KMS-11 (cell line): ENCODE results near the gene LMNA.

Source experiments
- H2AFZ ChIP-seq: fragments of 200-600 bp; sonication (generic); 2 replicates; pipeline ENCODE4 v1.6.1; 2016; ENCODE audit warnings: antibody characterized with exemption, mixed run types, low read depth
- H3K27ac ChIP-seq: fragments of 200-600 bp; sonication (generic); 2 replicates; pipeline ENCODE4 v1.6.1; 2016; ENCODE audit warnings: mild to moderate bottlenecking, mixed run types
- H3K27me3 ChIP-seq: fragments of 200-600 bp; sonication (generic); 2 replicates; pipeline ENCODE4 v1.6.1; 2017; ENCODE audit warnings: mild to moderate bottlenecking, low read depth, mixed run types, moderate library complexity; ENCODE audit not compliant: insufficient read depth
- H3K36me3 ChIP-seq: fragments of 200-600 bp; sonication (generic); 2 replicates; pipeline ENCODE4 v1.6.1; 2017; ENCODE audit warnings: mild to moderate bottlenecking, mixed run types; ENCODE audit not compliant: insufficient read depth
- H3K4me1 ChIP-seq: fragments of 200-600 bp; sonication (generic); 2 replicates; pipeline ENCODE4 v1.6.1; 2016; ENCODE audit warnings: mild to moderate bottlenecking, low read depth, mixed run types; ENCODE audit not compliant: poor library complexity, severe bottlenecking
- H3K4me2 ChIP-seq: fragments of 200-600 bp; sonication (generic); 2 replicates; pipeline ENCODE4 v1.7.0; 2016; ENCODE audit warnings: mild to moderate bottlenecking, mixed run types
- H3K4me3 ChIP-seq: fragments of 200-600 bp; sonication (generic); IDR thresholded peaks from 2 replicates; pipeline ENCODE4 v1.6.1; 2017; ENCODE audit warnings: low read depth, low read length, mixed read lengths; ENCODE audit not compliant: insufficient read depth
- H3K79me2 ChIP-seq: fragments of 200-600 bp; sonication (generic); 2 replicates; pipeline ENCODE4 v1.6.1; 2016; ENCODE audit warnings: low read depth, mixed run types; ENCODE audit not compliant: insufficient read depth
- H3K9ac ChIP-seq: fragments of 200-600 bp; sonication (generic); 2 replicates; pipeline ENCODE4 v1.6.1; 2016; ENCODE audit warnings: mild to moderate bottlenecking, mixed run types
- H4K20me1 ChIP-seq: fragments of 200-600 bp; sonication (generic); 2 replicates; pipeline ENCODE4 v1.6.1; 2016; ENCODE audit warnings: mild to moderate bottlenecking, mixed run types; ENCODE audit not compliant: insufficient read depth
- TF ChIP-seq, protein P1 (sequence below): fragments of 200-600 bp; sonication (generic); conservative IDR thresholded peaks from 2 replicates; pipeline ENCODE4 v1.6.1; 2017; ENCODE audit warnings: low read depth, mild to moderate bottlenecking, antibody characterized with exemption, low read length, moderate library complexity, mixed read lengths

The LMNA gene

DNA sequence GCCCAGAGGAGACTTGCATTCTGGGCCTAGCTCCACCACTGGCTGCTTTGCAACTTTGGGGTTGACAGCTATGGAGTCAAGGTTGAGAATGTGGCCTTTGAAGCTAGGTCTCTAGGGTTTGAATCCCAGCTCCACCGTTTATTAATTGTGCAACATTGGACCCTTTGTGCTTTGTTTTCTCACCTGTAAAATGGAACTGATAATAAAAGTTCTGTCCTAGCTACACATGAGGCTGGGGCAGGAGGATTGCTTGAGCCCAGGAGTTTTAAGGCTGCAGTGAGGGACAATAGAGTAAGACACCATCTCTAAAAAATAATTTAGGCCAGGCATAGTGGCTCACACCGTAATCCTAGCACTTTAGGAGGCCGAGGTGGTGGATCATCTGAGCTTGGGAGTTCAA is 15.2 kb upstream of the LMNA start:
- Histone ChIP-seq H4K20me1 (no peaks in the 10 kb centered on the region), H3K4me2 (no peak overlapping the region), H3K27ac (peak overlapping the region; percentile 2; the same call in 1 of the 2 replicates), H3K4me3 (no peak overlapping the region), H3K79me2 (no peaks in the 10 kb centered on the region), H3K4me1 (peaks cover 58% of the 10 kb centered on the region), H2AFZ (no peak overlapping the region), H3K27me3 (no peaks in the 10 kb centered on the region), H3K9ac (no peak overlapping the region), H3K36me3 (no peaks in the 10 kb centered on the region)
- TF ChIP-seq, protein P1, sequence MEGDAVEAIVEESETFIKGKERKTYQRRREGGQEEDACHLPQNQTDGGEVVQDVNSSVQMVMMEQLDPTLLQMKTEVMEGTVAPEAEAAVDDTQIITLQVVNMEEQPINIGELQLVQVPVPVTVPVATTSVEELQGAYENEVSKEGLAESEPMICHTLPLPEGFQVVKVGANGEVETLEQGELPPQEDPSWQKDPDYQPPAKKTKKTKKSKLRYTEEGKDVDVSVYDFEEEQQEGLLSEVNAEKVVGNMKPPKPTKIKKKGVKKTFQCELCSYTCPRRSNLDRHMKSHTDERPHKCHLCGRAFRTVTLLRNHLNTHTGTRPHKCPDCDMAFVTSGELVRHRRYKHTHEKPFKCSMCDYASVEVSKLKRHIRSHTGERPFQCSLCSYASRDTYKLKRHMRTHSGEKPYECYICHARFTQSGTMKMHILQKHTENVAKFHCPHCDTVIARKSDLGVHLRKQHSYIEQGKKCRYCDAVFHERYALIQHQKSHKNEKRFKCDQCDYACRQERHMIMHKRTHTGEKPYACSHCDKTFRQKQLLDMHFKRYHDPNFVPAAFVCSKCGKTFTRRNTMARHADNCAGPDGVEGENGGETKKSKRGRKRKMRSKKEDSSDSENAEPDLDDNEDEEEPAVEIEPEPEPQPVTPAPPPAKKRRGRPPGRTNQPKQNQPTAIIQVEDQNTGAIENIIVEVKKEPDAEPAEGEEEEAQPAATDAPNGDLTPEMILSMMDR, result no peak

DNA sequence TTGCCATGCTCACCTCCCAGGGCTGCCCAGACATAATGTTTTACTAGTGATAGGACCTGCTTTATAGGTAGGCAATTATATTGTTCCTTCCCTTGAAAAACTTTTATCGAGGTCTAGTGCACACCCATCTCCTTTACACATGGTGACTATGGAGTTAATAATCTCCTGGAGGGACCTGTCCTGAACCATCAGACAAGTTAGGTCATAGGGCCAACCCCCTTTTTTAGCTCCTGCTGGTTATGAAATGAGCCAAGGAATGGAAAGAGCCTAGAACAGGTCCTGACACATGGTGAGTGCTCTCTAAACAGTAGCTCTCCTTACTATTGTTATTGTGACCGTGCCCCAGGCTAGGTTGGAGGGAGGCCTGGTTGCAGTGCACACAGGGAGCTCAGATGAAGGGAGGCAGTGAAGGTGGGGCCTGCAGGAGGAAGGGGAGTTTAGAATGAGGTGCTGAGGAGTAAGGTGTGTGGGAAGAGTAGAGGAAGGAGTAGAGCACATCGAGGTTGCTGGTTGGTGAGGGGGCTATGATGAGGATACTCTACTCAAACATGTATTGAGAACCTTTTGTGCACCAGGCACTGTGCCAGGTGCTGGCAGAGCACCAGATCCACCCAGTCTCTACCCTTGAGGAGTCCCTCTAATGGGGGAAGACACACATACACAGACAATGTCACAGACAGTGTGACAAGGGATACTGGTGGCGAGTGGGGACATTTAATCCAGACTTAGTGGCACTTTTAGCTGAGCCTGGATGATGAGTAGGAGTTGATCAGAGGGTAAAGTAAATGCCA is 14.1 kb upstream of the LMNA start:
- Histone ChIP-seq H3K9ac (no peak overlapping the region), H3K79me2 (no peaks in the 10 kb centered on the region), H4K20me1 (no peaks in the 10 kb centered on the region), H2AFZ (no peak overlapping the region), H3K4me2 (no peak overlapping the region), H3K36me3 (no peaks in the 10 kb centered on the region), H3K4me3 (no peak overlapping the region), H3K27ac (no peak overlapping the region), H3K27me3 (no peaks in the 10 kb centered on the region), H3K4me1 (peaks cover 62% of the 10 kb centered on the region)
- TF ChIP-seq, protein P1, result no peak

- Histone ChIP-seq H3K27ac (no peak overlapping the region), H3K36me3 (no peaks in the 10 kb centered on the region), H4K20me1 (no peaks in the 10 kb centered on the region), H2AFZ (no peak overlapping the region), H3K4me2 (no peak overlapping the region), H3K4me1 (peaks cover 60% of the 10 kb centered on the region), H3K4me3 (no peak overlapping the region), H3K9ac (no peak overlapping the region), H3K27me3 (no peaks in the 10 kb centered on the region), H3K79me2 (no peaks in the 10 kb centered on the region)
- TF ChIP-seq, protein P1, result no peak
Observed at GRCh38 chr1:156101880-156102279, 12.6 kb upstream of the LMNA start.

- TF ChIP-seq, protein P1, result no peak
- Histone ChIP-seq H3K27me3 (no peaks in the 10 kb centered on the region), H3K27ac (no peak overlapping the region), H2AFZ (no peak overlapping the region), H3K4me1 (peaks cover 60% of the 10 kb centered on the region), H3K4me2 (no peak overlapping the region), H3K9ac (no peak overlapping the region), H3K4me3 (no peak overlapping the region), H3K36me3 (no peaks in the 10 kb centered on the region), H4K20me1 (no peaks in the 10 kb centered on the region), H3K79me2 (no peaks in the 10 kb centered on the region)
Observed at GRCh38 chr1:156102633-156103511, 11.6 kb upstream of the LMNA start.
